NCI-H446 treated with DMSO at 0.1 percent for 48 hours (cell line): ENCODE data around the gene OSGIN1.

Source experiments
- DNase-seq: peaks from one replicate; lab custom pipeline; 2025; lab: John Stamatoyannopoulos, UW

The OSGIN1 gene

GRCh38 chr16:83952940-83953795 lies at the start of gene OSGIN1:
Gene OSGIN1 (plus strand): TSS chr16:83953240. CDS start chr16:83957672, 4,432 bp downstream.
- DNase-seq, result peak; percentile 1

GRCh38 chr16:83903751-83904150 lies 49.3 kb upstream of the OSGIN1 start:
- no peak for DNase-seq

DNA sequence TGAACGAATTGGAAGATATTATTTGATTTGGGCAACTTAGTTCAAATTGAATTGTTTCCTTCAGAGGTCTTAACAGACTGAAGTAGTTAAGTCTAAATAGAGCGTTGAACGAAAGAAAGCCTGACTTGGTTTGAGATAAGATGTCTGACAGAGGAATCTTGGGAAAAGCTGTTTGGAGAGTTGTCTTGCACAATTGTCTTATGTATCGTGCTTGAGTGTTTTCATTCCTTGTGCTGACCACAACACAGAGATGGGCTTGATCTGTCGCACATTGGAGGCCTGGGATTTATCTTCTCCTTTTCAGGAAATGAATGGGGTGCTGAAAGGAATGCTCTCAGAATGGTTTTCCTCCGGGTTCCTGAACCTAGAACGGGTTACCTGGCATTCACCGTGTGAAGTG lies 46.4 kb upstream of the OSGIN1 start:
- DNase-seq, result no peak

DNA sequence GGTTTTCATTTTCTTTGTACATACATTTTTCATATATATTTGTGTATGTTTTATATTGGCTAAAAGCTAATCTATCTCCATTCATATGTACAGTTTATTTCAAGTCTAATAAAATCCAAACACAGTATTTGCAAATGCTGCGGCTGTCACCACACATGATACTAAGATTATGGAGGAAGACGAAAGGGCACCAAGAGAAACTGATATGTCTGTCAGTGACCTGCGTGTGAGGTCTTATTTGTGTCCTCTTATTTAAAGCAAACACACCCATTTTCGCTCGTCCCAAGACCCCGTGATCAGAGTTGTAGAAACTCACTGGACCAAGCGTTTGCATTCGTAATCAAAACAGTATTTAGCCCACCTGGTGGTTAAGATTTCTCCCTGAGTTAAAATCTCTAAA lies 45.9 kb upstream of the OSGIN1 start:
- no peak for DNase-seq

- DNase-seq, result no peak
Observed at GRCh38 chr16:83907631-83908250, 45.3 kb upstream of the OSGIN1 start.

- DNase-seq, result no peak
Observed at GRCh38 chr16:83908798-83909197, 44.2 kb upstream of the OSGIN1 start.

- no peak for DNase-seq
Observed at GRCh38 chr16:83911290-83911689, 41.8 kb upstream of the OSGIN1 start.

DNA sequence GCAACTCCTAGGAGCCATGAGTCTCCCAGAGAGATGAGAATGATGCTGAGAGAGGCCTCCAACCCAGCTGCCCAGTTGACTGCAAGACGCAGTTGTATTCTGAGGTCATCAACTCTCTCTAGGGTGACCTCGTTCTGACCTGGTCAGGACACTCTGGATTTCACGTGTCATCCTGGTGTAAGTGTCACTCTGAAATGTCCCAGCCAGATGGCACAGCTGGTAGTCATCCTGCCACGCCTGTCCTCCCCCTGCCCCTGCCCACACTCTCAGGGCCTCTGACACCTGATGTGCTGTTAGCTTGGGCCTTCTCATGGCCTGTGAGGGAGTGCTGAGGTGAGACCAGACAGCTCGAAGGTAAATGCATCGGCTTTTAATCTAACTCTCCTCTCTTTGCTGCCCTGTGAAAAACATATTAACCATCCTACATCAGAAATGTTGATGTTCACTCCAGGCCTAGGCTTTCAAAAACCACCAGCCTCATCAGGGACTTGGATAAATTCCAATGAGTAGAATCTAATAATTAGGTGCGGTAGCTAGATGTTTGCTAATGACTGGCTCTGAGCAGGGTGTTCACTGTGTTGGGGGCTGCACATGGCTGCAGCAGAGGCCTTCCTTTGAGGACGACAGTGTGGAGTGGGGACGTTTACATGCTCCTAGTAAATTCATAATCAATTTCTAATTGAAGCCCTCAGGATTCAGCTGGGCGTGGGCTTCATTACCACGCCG lies 40.4 kb upstream of the OSGIN1 start:
- DNase-seq, result no peak

DNA sequence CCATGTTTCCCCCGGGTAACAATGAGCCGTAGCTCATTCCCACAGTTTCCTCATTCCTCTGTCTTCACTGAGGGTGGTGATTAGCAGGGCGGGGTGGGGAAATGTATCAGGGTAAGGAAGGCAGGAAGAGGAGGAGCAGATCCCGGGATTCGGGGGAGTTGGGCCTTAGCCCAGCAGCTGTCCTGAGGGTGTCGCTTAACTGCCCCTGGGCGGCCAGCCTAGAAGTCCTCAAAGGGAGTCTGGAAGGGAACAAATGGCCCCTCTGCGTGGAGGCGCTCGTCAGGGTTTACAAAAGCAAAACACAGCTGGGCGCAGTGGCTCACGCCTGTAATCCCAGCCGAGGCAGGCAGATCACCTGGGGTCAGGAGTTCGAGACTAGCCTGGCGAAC lies 39.8 kb upstream of the OSGIN1 start:
- DNase-seq, result no peak

DNA sequence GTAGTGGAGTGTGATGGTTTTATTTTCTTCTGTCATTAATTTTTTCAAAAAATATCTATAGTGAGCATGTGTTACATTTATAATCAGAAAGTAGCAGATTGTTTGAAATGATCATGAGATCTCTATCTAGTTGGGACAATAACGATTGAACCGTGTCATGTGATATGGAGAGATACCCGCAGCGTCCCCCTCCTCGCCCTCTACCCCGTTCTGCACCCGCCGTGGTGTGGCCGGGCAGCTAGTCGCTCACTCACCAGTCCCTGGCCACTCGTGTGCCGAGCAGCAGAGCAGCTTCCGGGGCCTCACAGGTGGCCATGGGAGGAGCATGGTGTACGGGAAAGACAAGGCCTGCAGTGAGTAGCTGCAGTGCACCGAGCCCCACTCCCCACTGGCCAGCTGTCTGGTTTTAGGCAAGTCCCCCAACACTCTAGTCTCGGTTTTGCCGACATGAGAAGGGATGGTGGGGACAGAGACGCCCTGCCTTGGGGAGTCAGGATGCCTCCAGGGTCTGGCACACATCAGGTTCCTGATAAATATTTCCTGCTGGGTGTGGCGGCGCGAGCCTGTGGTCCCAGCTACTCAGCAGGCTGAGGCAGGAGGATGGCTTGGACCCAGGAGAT lies 38.8 kb upstream of the OSGIN1 start:
- DNase-seq, result no peak

GRCh38 chr16:83915081-83915480 lies 38.0 kb upstream of the OSGIN1 start:
- no peak for DNase-seq

DNA sequence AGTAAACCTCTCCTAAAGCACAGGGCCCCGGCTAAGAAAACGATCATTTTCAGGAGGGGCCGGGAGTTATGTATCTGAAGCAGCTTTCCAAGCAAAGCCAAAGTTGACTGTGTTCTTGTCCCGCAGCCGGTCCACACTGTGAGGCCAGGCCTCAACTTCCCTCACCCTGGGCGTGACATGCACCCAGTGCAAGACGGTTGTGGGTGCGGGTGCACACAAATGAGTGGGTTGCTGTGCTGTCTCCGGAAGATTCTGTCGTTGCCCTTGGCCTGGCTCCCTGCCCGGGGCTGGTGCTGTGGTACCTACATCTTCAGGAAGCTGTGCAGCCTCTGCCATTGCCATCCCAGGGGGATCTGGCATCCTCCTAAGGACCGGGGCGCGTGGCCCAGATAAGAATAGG lies 37.5 kb upstream of the OSGIN1 start:
- no peak for DNase-seq

GRCh38 chr16:83917152-83918120 lies 35.6 kb upstream of the OSGIN1 start:
- DNase-seq, result no peak

DNA sequence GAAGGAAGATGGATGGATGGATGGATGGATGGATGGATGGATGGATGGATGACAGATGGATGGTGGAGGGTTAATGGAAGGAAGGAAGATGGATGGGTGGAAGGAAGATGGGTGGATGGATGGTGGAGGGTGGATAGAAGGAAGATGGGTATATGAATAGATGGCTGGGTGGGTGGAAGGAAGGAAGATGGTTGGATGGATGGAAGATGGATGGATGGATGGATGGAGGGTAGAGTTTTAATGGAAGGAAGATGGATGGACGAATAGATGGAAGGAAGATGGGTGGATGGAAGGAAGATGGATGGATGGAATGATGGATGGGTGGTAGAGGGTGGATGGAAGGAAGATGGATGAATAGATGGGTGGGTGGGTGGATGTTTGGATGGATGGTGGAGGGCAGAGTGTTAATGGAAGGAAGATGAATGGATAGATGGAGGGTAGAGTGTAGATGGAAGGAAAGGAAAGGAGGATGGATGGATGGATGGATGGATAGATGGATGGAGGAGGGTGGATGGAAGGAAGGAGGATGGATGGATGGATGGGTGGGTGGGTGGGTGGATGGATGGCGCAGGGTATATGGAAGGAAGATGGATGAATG lies 32.0 kb upstream of the OSGIN1 start:
- DNase-seq, result no peak

- DNase-seq, result no peak
Observed at GRCh38 chr16:83923581-83924365, 29.3 kb upstream of the OSGIN1 start.

DNA sequence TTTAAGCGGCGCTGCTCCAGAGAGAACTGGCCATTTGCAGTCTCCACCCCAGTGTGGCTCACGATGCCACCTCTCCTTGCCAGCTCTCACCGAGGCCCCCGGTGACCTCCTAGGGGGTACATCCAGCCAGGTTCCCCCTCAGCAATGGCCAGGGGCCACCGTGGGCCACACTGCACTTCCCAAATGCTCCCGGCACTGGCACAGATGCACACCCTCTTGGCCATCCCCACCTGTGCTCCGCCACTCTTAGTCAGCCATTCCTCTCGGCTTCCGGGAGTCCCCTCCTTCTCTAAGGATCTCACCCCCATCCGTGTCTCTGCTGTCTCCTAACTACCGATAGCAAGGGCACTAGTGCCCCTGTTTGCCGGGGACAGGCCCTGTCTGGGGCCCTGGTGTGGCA lies 28.4 kb upstream of the OSGIN1 start:
- DNase-seq, result no peak

GRCh38 chr16:83925095-83925905 lies 27.7 kb upstream of the OSGIN1 start:
- no peak for DNase-seq

DNA sequence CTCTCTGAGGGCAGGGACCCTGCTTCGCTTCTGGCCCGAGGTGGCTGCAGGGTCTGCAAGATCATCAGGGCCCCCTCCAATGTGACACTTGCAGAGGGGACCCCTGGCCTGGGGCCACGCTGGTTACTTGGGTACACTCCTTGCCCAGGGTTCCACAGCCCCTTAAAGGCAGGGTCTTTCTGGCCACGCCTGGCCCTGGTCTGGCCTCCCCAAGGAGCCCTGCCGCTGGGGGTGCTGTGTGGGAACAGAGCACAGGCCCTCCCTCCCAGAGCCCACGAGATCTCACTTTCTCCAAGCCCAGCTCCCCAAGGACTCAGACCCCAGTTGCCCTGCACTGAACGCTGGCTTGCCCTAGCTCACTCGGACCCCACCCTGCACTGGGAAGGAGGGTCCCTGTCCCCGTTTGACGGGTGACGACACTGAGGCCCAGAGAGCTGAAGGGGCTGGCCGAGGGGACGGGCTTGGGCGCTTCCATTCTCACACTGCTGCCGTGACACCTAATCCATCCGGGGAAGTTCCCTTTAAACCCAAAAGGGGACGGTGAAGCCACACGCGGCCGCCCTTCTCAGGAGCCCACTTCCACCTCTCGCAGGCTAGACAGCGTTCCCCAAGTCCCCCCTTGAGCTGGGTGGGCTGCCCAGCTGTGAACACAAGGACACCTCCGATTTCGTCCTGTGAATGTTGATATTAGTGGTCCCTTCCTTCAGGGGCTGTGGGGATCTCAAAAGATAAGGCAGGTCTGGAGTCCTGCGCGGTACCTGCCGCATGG lies 26.9 kb upstream of the OSGIN1 start:
- no peak for DNase-seq
